Astrocyte (in vitro differentiated cells and primary cell): ENCODE results near the gene RABGGTA.

Source experiments
- CTCF ChIP-seq: IDR thresholded peaks from 2 replicates; pipeline ENCODE4 v1.5.1; 2011; ENCODE audit warnings: low read depth, mild to moderate bottlenecking, inconsistent platforms, low read length, moderate library complexity; ENCODE audit not compliant: insufficient read depth
- EZH2 ChIP-seq: IDR thresholded peaks from 2 replicates; pipeline ENCODE4 v1.6.1; 2012; ENCODE audit warnings: mild to moderate bottlenecking, low read length, inconsistent platforms; ENCODE audit not compliant: insufficient read depth

DNA sequence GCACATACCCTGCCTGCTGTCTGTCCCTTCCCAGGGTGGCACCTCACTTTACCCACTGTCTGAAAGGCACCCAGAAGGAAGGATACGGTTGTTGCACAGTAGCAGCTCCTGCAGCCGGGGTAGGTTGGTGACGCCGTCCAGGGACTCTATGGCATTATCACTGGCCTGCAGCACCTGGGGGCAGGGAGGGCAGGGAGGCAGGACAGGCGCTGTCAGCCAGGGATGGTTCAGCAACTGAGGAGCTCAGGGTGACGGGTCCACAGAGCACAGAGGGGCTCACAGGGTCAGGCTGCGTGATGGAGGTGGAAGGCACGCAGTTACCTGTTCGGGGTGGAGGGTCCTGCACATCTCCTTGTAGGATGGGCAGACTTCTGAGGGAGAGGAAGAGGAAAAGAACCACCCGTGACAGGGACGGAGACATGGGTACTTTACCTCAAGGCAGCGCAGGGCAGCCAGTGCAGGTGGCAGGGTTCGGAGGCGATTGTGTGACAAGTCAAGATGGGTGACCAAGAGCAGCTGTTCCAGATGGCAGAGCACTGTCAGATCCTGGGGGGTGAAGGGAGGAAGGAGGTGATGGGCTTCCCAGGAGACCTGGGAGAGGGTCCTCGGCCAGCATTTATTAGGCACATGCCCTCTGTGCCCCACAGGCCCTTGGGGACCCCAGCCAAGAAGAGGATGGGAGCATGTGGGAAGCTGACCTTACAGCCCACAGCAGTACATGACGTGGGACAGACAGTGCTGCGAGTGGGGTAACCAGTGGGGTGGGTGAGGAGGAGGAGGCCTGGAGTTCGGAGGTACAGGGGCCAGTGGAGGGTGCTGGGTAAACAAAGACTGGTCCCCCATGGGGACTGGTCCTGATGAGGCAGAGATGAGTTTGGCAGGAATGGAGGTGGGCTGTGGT lies 4.8 kb downstream of the RABGGTA start:
- TF ChIP-seq CTCF, result no peak
- no peak for TF ChIP-seq EZH2
